PC-3 (cell line): Measurements from ENCODE around the gene REPS2.

ENCODE experiments used
- EZH2phosphoT487 ChIP-seq: fragments of 300-600 bp; sonication (generic); IDR thresholded peaks from 2 replicates; pipeline ENCODE4 v1.6.1; 2018; ENCODE audit warnings: mild to moderate bottlenecking, antibody characterized with exemption, low read length, borderline replicate concordance
- TF ChIP-seq, protein P1 (sequence below): fragments of 300-600 bp; sonication (generic); conservative IDR thresholded peaks from 2 replicates; pipeline ENCODE4 v1.5.1; 2017; ENCODE audit warnings: antibody characterized with exemption, low read depth, mild to moderate bottlenecking, low read length

DNA sequence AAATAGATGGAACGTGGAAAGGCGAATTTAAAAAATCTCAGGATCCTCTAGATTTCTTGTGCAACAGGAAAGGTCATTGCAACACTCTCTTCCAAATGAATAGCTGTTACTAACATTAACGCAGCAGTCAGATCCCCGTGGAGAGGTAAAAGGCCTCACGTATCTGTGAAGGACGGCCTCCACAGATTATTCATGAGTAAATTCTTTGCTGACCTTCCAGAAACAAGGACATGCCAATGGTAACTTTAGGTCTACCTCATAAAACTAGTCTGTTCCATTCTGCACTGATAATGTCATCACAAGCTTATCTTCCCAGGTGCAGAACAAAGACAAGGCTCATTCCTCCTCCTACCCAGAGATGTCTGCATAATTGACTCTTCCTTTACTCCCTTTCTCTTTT, 16.1 kb upstream of the REPS2 start:
- TF ChIP-seq, protein P1, sequence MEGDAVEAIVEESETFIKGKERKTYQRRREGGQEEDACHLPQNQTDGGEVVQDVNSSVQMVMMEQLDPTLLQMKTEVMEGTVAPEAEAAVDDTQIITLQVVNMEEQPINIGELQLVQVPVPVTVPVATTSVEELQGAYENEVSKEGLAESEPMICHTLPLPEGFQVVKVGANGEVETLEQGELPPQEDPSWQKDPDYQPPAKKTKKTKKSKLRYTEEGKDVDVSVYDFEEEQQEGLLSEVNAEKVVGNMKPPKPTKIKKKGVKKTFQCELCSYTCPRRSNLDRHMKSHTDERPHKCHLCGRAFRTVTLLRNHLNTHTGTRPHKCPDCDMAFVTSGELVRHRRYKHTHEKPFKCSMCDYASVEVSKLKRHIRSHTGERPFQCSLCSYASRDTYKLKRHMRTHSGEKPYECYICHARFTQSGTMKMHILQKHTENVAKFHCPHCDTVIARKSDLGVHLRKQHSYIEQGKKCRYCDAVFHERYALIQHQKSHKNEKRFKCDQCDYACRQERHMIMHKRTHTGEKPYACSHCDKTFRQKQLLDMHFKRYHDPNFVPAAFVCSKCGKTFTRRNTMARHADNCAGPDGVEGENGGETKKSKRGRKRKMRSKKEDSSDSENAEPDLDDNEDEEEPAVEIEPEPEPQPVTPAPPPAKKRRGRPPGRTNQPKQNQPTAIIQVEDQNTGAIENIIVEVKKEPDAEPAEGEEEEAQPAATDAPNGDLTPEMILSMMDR, result no peak
- no peak for TF ChIP-seq EZH2phosphoT487
